ENCODE results near the gene DNAJC5. TPM values are rescaled to one million over a fixed set of nuclear protein-coding genes. Genes with fewer than 3 reads are reported as not detected.

DNAJC5 gene
- total RNA-seq (10 to 100 TPM; 12.4 to 32.8 (median 26.5) TPM), polyA plus RNA-seq (10 to 100 TPM; 11.1 to 12.3 TPM)
- long read RNA-seq, donor 1, full-length matches to known transcripts: 8 of 16 reads
- long read RNA-seq, donor 1, partial matches to known transcripts: 7 of 16 reads
- long read RNA-seq, donor 1, other reads (novel, unspliced or antisense): 1 of 16 reads
- long read RNA-seq, donor 2, full-length matches to known transcripts: 11 of 11 reads
- long read RNA-seq, donor 2, partial matches to known transcripts: 0 of 11 reads
- long read RNA-seq, donor 2, other reads (novel, unspliced or antisense): 0 of 11 reads
- long read RNA-seq, donor 3, full-length matches to known transcripts: 17 of 108 reads
- long read RNA-seq, donor 3, partial matches to known transcripts: 87 of 108 reads
- long read RNA-seq, donor 3, other reads (novel, unspliced or antisense): 4 of 108 reads

GRCh38 chr20:63894358-63895201 is at the start of gene DNAJC5:
Gene DNAJC5 (plus strand): TSS chr20:63895126. CDS start chr20:63928346, 33,220 bp downstream.
- intact Hi-C loops (cut with DNase I): no loop called here

GRCh38 chr20:63846128-63846771 is 48.7 kb upstream of the DNAJC5 start:
- peak; percentile 79 to 91 (median 89) for DNase-seq
- WGBS, 3 donors: 1 to 2% (median 2%) methylated on average over 17 to 24 of the region's 24 CpGs
- no peaks in the 10 kb centered on the region for H3K36me3 ChIP-seq
- no peaks in the 10 kb centered on the region for H3K27me3 ChIP-seq
- no peak overlapping the region for H3K4me3 ChIP-seq
- intact Hi-C loops (cut with DNase I): no loop called here
- H3K27ac ChIP-seq: peak overlapping the region in 1 of 2 donors; percentile 80
- peaks cover 24% of the 10 kb centered on the region for H3K4me1 ChIP-seq (ENCODE audit: insufficient read depth)
- no peak for TF ChIP-seq POLR2A (IDR thresholded peaks at IDR 0.05)
- no peak for TF ChIP-seq EP300 (IDR thresholded peaks at IDR 0.05)
- TF ChIP-seq CTCF (IDR thresholded peaks at IDR 0.05): no peak
- no peaks in the 10 kb centered on the region for H3K9me3 ChIP-seq

More at GRCh38 chr20:63894358-63895201, at the start of gene DNAJC5:
- Histone ChIP-seq H3K27me3 (no peaks in the 10 kb centered on the region), H3K27ac (peak within 1 kb of the TSS; percentile 38 to 39), H3K4me3 (peak within 1 kb of the TSS; percentile 69), H3K9me3 (no peaks in the 10 kb centered on the region), H3K36me3 (no peaks in the 10 kb centered on the region), H3K4me1 (ENCODE audit: insufficient read depth) (peaks cover 10% of the 10 kb centered on the region)
- TF ChIP-seq EP300 (IDR thresholded peaks at IDR 0.05) (no peak), POLR2A (IDR thresholded peaks at IDR 0.05) (peak; percentile 17)
- peak; percentile 95 to 98 (median 96) for DNase-seq
- WGBS, 3 donors: 1% methylated on average over 61 to 82 of the region's 82 CpGs

GRCh38 chr20:63846888-63847236 is 48.1 kb upstream of the DNAJC5 start:
- Histone ChIP-seq H3K27me3 (no peaks in the 10 kb centered on the region), H3K4me1 (ENCODE audit: insufficient read depth) (peaks cover 24% of the 10 kb centered on the region), H3K36me3 (no peaks in the 10 kb centered on the region), H3K27ac (peak overlapping the region in 1 of 2 donors; percentile 80), H3K4me3 (no peak overlapping the region), H3K9me3 (no peaks in the 10 kb centered on the region)
- DNase-seq: no peak
- 35 to 48% (median 37%) methylated on average over 2 to 3 of the region's 3 CpGs for WGBS, 3 donors
- TF ChIP-seq CTCF (IDR thresholded peaks at IDR 0.05): no peak
- TF ChIP-seq POLR2A (IDR thresholded peaks at IDR 0.05): no peak
- TF ChIP-seq EP300 (IDR thresholded peaks at IDR 0.05): no peak
- intact Hi-C loops (cut with DNase I): no loop called here

- peak; percentile 74 to 89 (median 80) for DNase-seq
- Histone ChIP-seq H3K9me3 (no peaks in the 10 kb centered on the region), H3K4me1 (ENCODE audit: insufficient read depth) (peaks cover 24% of the 10 kb centered on the region), H3K36me3 (no peaks in the 10 kb centered on the region), H3K27ac (peak overlapping the region; percentile 62 to 69), H3K27me3 (no peaks in the 10 kb centered on the region), H3K4me3 (no peak overlapping the region)
- intact Hi-C loops (cut with DNase I): no loop called here
- WGBS, 3 donors: 14 to 19% (median 18%) methylated on average over 16 of the region's 16 CpGs
- TF ChIP-seq POLR2A (IDR thresholded peaks at IDR 0.05) (no peak), CTCF (IDR thresholded peaks at IDR 0.05) (no peak), EP300 (IDR thresholded peaks at IDR 0.05) (no peak)
These were observed 47.5 kb upstream of the DNAJC5 start for GRCh38 chr20:63847237-63848002.

Data from ovary (tissue), 10 donors.